Neural cell (in vitro differentiated cells): Measurements from ENCODE around the gene DNAH7. TPM values are rescaled to one million over a fixed set of nuclear protein-coding genes. Genes with fewer than 3 reads are reported as not detected.

ENCODE experiments used
- H2AFZ ChIP-seq: fragments of 200-600, 300-800 bp; sonication (generic), shearing (Covaris generic); 2 replicates; pipeline ENCODE4 v1.6.0; 2014; ENCODE audit warnings: low read depth, mild to moderate bottlenecking, antibody characterized with exemption, low read length, moderate library complexity
- H3F3A ChIP-seq: fragments of 200-600 bp; shearing (Covaris generic); 2 replicates; pipeline ENCODE4 v1.6.1; 2016; ENCODE audit warnings: mild to moderate bottlenecking, moderate library complexity, mixed read lengths, antibody characterized with exemption, low read length; ENCODE audit not compliant: insufficient read depth, poor library complexity, severe bottlenecking
- H3K27ac ChIP-seq: fragments of 200-600, 300-800 bp; sonication (generic), shearing (Covaris generic); 2 replicates; pipeline ENCODE4 v1.5.1; 2014; ENCODE audit warnings: mild to moderate bottlenecking, low read length, moderate library complexity
- H3K27me3 ChIP-seq: fragments of 300-800, 200-600 bp; sonication (generic), shearing (Covaris generic); 2 replicates; pipeline ENCODE4 v1.6.0; 2014; ENCODE audit warnings: mild to moderate bottlenecking, low read depth, low read length, moderate library complexity; ENCODE audit not compliant: insufficient read depth
- H3K36me3 ChIP-seq: fragments of 300-800, 200-600 bp; sonication (generic), shearing (Covaris generic); 2 replicates; pipeline ENCODE4 v1.5.1; 2014; ENCODE audit warnings: mild to moderate bottlenecking, antibody characterized with exemption, low read length, moderate library complexity; ENCODE audit not compliant: insufficient read depth
- H3K4me2 ChIP-seq: fragments of 300-800, 200-600 bp; sonication (generic), shearing (Covaris generic); 2 replicates; pipeline ENCODE4 v1.6.0; 2014; ENCODE audit warnings: mild to moderate bottlenecking, low read length
- H3K4me3 ChIP-seq: fragments of 300-800, 200-600 bp; sonication (generic), shearing (Covaris generic); 2 replicates; pipeline ENCODE4 v1.5.1; 2014; ENCODE audit warnings: mild to moderate bottlenecking, low read length, moderate library complexity
- H3K79me2 ChIP-seq: fragments of 200-600 bp; shearing (Covaris generic); replicated peaks from 2 replicates; pipeline ENCODE4 v1.6.0; 2014; ENCODE audit warnings: mild to moderate bottlenecking, low read length, moderate library complexity; ENCODE audit not compliant: insufficient read depth
- H3K9ac ChIP-seq: fragments of 300-800, 200-600 bp; sonication (generic), shearing (Covaris generic); 2 replicates; pipeline ENCODE4 v1.6.1; 2016; ENCODE audit warnings: mild to moderate bottlenecking, low read length, mixed read lengths
- H3K9me2 ChIP-seq: fragments of 200-600 bp; shearing (Covaris generic); 2 replicates; pipeline ENCODE4 v1.6.1; 2016; ENCODE audit warnings: mild to moderate bottlenecking, low read length, mixed read lengths; ENCODE audit not compliant: insufficient read depth
- H3K9me3 ChIP-seq: fragments of 200-600, 300-800 bp; sonication (generic), shearing (Covaris generic); 2 replicates; pipeline ENCODE4 v1.6.1; 2016; ENCODE audit warnings: mild to moderate bottlenecking, mixed run types, low read length, moderate library complexity, mixed read lengths
- H4K20me1 ChIP-seq: fragments of 200-600 bp; shearing (Covaris generic); 2 replicates; pipeline ENCODE4 v1.6.1; 2016; ENCODE audit warnings: mild to moderate bottlenecking, mixed run types; ENCODE audit not compliant: insufficient read depth
- EP300 ChIP-seq: fragments of 450-650 bp; conservative IDR thresholded peaks from 2 replicates; pipeline ENCODE4 v1.6.1; 2014; ENCODE audit warnings: antibody characterized with exemption, mild to moderate bottlenecking, moderate library complexity; ENCODE audit not compliant: poor library complexity, severe bottlenecking
- EZH2 ChIP-seq: fragments of 200-600, 300-800 bp; shearing (Covaris generic), sonication (generic); IDR thresholded peaks from 2 replicates; pipeline ENCODE4 v1.6.1; 2014; ENCODE audit warnings: antibody characterized with exemption, low read length, borderline replicate concordance, mild to moderate bottlenecking; ENCODE audit not compliant: insufficient read depth, poor library complexity, severe bottlenecking
- MXI1 ChIP-seq: fragments of 450-650 bp; conservative IDR thresholded peaks from 2 replicates; pipeline ENCODE4 v1.6.1; 2014; ENCODE audit warnings: antibody characterized with exemption, mild to moderate bottlenecking; ENCODE audit not compliant: poor library complexity, severe bottlenecking
- POLR2AphosphoS5 ChIP-seq: IDR thresholded peaks from 2 replicates; pipeline ENCODE4 v1.6.1; 2012
- RAD21 ChIP-seq: fragments of 450-650 bp; conservative IDR thresholded peaks from 2 replicates; pipeline ENCODE4 v1.6.1; 2014; ENCODE audit warnings: antibody characterized with exemption, mild to moderate bottlenecking, moderate library complexity
- REST ChIP-seq: IDR thresholded peaks from 2 replicates; pipeline ENCODE4 v1.6.1; 2012; ENCODE audit warnings: borderline replicate concordance
- SMC3 ChIP-seq: fragments of 450-650 bp; conservative IDR thresholded peaks from 2 replicates; pipeline ENCODE4 v1.6.1; 2014; ENCODE audit warnings: antibody characterized with exemption, mild to moderate bottlenecking, moderate library complexity; ENCODE audit not compliant: poor library complexity
- TAF1 ChIP-seq: IDR thresholded peaks from 2 replicates; pipeline ENCODE4 v1.6.1; 2012; ENCODE audit warnings: low read depth
- polyA plus RNA-seq: library from polyadenylated mRNA; depleted of rRNA; stranded (reverse); fragments of >200 nt; gene quantifications from 2 replicates; pipeline ENCODE4 v1.2.3, GENCODE V29; 2014
- TF ChIP-seq, protein P1 (sequence below): fragments of 450-650 bp; IDR thresholded peaks from 2 replicates; pipeline ENCODE4 v1.5.1; 2014; ENCODE audit warnings: antibody characterized with exemption, mild to moderate bottlenecking, moderate library complexity; ENCODE audit not compliant: poor library complexity, severe bottlenecking

Gene DNAH7
- polyA plus RNA-seq, 1 donor from 2014 or later = 0.67 TPM

DNA sequence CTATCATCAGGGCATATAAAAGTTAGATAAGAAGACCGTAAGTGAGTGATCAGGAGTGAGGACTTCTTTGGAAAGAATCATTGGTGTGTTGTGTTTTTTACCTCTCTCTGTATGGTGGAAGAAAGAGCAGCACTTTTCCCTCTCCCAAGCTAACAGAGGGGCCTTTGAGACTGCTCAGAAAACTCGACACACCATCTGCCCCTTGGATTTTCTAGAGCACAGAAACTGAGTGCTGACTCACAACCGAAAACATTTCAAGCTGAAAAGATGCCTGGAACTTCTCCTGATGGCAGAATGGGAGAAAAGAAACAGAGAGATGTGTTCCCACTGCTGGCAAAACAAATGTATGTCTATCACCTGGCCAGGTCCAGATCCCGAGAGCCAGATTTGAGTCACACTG, 156.6 kb downstream of the DNAH7 start:
- no peak overlapping the region for H3K4me2 ChIP-seq
- H3K27ac ChIP-seq = no peak overlapping the region
- no peak for TF ChIP-seq SMC3
- TF ChIP-seq, protein P1, sequence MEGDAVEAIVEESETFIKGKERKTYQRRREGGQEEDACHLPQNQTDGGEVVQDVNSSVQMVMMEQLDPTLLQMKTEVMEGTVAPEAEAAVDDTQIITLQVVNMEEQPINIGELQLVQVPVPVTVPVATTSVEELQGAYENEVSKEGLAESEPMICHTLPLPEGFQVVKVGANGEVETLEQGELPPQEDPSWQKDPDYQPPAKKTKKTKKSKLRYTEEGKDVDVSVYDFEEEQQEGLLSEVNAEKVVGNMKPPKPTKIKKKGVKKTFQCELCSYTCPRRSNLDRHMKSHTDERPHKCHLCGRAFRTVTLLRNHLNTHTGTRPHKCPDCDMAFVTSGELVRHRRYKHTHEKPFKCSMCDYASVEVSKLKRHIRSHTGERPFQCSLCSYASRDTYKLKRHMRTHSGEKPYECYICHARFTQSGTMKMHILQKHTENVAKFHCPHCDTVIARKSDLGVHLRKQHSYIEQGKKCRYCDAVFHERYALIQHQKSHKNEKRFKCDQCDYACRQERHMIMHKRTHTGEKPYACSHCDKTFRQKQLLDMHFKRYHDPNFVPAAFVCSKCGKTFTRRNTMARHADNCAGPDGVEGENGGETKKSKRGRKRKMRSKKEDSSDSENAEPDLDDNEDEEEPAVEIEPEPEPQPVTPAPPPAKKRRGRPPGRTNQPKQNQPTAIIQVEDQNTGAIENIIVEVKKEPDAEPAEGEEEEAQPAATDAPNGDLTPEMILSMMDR = no peak
- no peak for TF ChIP-seq REST
- H2AFZ ChIP-seq = no peak overlapping the region
- no peak overlapping the region for H3K9ac ChIP-seq
- H3K4me3 ChIP-seq = no peak overlapping the region
- no peaks in the 10 kb centered on the region for H3F3A ChIP-seq
- no peaks in the 10 kb centered on the region for H3K9me2 ChIP-seq
- no peaks in the 10 kb centered on the region for H3K79me2 ChIP-seq
- no peaks in the 10 kb centered on the region for H3K36me3 ChIP-seq
- H3K9me3 ChIP-seq = no peaks in the 10 kb centered on the region
- H4K20me1 ChIP-seq = no peaks in the 10 kb centered on the region
- no peaks in the 10 kb centered on the region for H3K27me3 ChIP-seq

GRCh38 chr2:195910570-195910969, 158.1 kb downstream of the DNAH7 start:
- no peaks in the 10 kb centered on the region for H4K20me1 ChIP-seq
- H3K9me3 ChIP-seq = no peaks in the 10 kb centered on the region
- H3K9me2 ChIP-seq = no peaks in the 10 kb centered on the region
- no peaks in the 10 kb centered on the region for H3K36me3 ChIP-seq
- H3K27me3 ChIP-seq = no peaks in the 10 kb centered on the region
- no peaks in the 10 kb centered on the region for H3F3A ChIP-seq
- H3K4me2 ChIP-seq = no peak overlapping the region
- H3K4me3 ChIP-seq = no peak overlapping the region
- H3K9ac ChIP-seq = no peak overlapping the region
- H2AFZ ChIP-seq = no peak overlapping the region
- no peaks in the 10 kb centered on the region for H3K79me2 ChIP-seq
- TF ChIP-seq REST (no peak), POLR2AphosphoS5 (no peak), MXI1 (no peak), TAF1 (no peak), EZH2 (no peak), EP300 (no peak), SMC3 (no peak), RAD21 (no peak)
- TF ChIP-seq, protein P1 = no peak
- H3K27ac ChIP-seq = no peak overlapping the region
